Fibroblast of the aortic adventitia (primary cell): Measurements from ENCODE around the gene PRSS38. TPM values are rescaled to one million over a fixed set of nuclear protein-coding genes. Genes with fewer than 3 reads are reported as not detected.

Source experiments
- DNase-seq: peaks from one replicate; pipeline ENCODE4 v3.0.0-alpha.2; 2010; ENCODE audit warnings: low read depth
- H3K4me3 ChIP-seq: 2 replicates; pipeline ENCODE4 v1.5.1; 2011; ENCODE audit warnings: low read depth, mild to moderate bottlenecking, control low read depth, low read length, moderate library complexity
- CTCF ChIP-seq: IDR thresholded peaks from 2 replicates; pipeline ENCODE4 v1.5.1; 2011; ENCODE audit warnings: mild to moderate bottlenecking, low read length, control low read depth, inconsistent platforms; ENCODE audit not compliant: insufficient read depth
- total RNA-seq: library from RNA; depleted of rRNA; stranded (reverse); fragments of >200 nt; gene quantifications from 2 replicates; pipeline ENCODE4 v1.2.3, GENCODE V29; 2012; ENCODE audit warnings: low replicate concordance

Gene PRSS38
- total RNA-seq, 1 donor: not detected

GRCh38 chr1:227785094-227785804 lies 30.2 kb upstream of the PRSS38 start:
- DNase-seq: no peak
- no peak overlapping the region for H3K4me3 ChIP-seq
- TF ChIP-seq CTCF: no peak

GRCh38 chr1:227785805-227786671 lies 29.4 kb upstream of the PRSS38 start:
- TF ChIP-seq CTCF: no peak
- H3K4me3 ChIP-seq: no peak overlapping the region
- DNase-seq: no peak

- H3K4me3 ChIP-seq: peak overlapping the region; percentile 72
- no peak for DNase-seq
- no peak for TF ChIP-seq CTCF
These were observed 28.6 kb upstream of the PRSS38 start for GRCh38 chr1:227786673-227787512.

GRCh38 chr1:227787513-227788270 lies 27.8 kb upstream of the PRSS38 start:
- peak; percentile 92 for DNase-seq
- H3K4me3 ChIP-seq: peak overlapping the region; percentile 72
- TF ChIP-seq CTCF: no peak

- no peak for DNase-seq
- TF ChIP-seq CTCF: no peak
These were observed 27.0 kb upstream of the PRSS38 start for GRCh38 chr1:227788271-227789083.

More at GRCh38 chr1:227788271-227789083, 27.0 kb upstream of the PRSS38 start:
- H3K4me3 ChIP-seq: peak overlapping the region; percentile 72
